ENCODE data around the gene CD4. TPM values are rescaled to one million over a fixed set of nuclear protein-coding genes. Genes with fewer than 3 reads are reported as not detected.

CD4 gene
- total and polyA plus RNA-seq, 2 donors (not counting 3 experiments of a cell fraction or from before 2014, with no cell fraction given): not detected

DNA sequence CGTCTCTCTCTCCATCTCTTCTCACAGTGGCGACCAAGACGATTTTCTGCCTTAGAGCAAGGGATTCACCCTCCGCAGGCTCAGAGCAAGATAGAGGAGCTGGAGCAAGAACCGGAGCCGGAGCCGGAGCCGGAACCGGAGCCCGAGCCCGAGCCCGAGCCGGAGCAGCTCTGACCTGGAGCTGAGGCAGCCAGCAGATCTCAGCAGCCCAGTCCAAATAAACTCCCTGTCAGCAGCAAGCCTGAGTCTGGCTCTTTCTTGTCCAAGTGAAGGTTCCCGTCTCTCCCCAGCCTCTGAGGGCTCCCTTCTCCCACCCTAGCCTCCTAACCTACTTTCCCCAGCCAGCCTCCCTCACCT is 11.1 kb upstream of the CD4 start:
- H3K27me3 ChIP-seq (ENCODE audit: control insufficient read depth in 2 of 2, insufficient read depth in 2 of 2, low read length in 2 of 2): no peaks in the 10 kb centered on the region
- intact Hi-C loops (cut with micrococcal nuclease) (loop anchor here (5.0 kb wide), 1 partner anchor 91 kb away; the partner anchor contains the start of gene ZNF384), dilution Hi-C loops (cut with MboI; ENCODE audit: extremely low pct_ligation_motif_present, low sequenced_read_pairs) (no loop called here)
- H3K4me3 ChIP-seq (replicated peaks in 1 of 3; ENCODE audit: insufficient read depth in 1 of 3, low read depth in 1 of 3, low read length in 3 of 3): no peak overlapping the region
- no TSS peak for BruUV-seq (replicated peaks)
- H3K9me1 ChIP-seq (replicated peaks; ENCODE audit: control insufficient read depth, extremely low read depth, insufficient read depth, low read length): no peaks in the 10 kb centered on the region
- peak overlapping the region; percentile 75 for H2AFZ ChIP-seq (ENCODE audit: low read depth, low read length)
- peak overlapping the region; percentile 65 for H3K4me2 ChIP-seq (ENCODE audit: insufficient read depth, low read length)
- H3K79me2 ChIP-seq (ENCODE audit: control insufficient read depth, insufficient read depth, low read length): no peaks in the 10 kb centered on the region
- no peak for FAIRE-seq
- no peak for TF ChIP-seq JUN (IDR thresholded peaks at IDR 0.05; ENCODE audit: borderline replicate concordance, insufficient read depth, insufficient read length, low read depth)
- no peak for TF ChIP-seq MAX (IDR thresholded peaks at IDR 0.05; ENCODE audit: insufficient read depth, insufficient read length)
- ChIA-PET POLR2A (interaction anchor here (2.3 kb wide), 1 partner anchor 12 kb away, joined by 16 read pairs; the partner anchor contains the start of gene PTMS), CTCF (interaction anchor here (0.6 to 9.5 kb wide), 13 partner anchors 11 to 163 kb away, joined by 3 to 107 read pairs (median 4); partner anchors contain the start of genes COPS7A, GPR162, MLF2 and PTMS)
- no peak overlapping the region for H3K27ac ChIP-seq (ENCODE audit: insufficient read depth, low read depth, low read length)
- H4K20me1 ChIP-seq (replicated peaks; ENCODE audit: control insufficient read depth, extremely low read depth, insufficient read depth, low read length): no peaks in the 10 kb centered on the region
- no peak overlapping the region for H3K9ac ChIP-seq (replicated peaks; ENCODE audit: extremely low read depth, insufficient read depth, low read length)
- peaks cover 5% of the 10 kb centered on the region for H3K4me1 ChIP-seq (ENCODE audit: control insufficient read depth, extremely low read depth, insufficient read depth, low read length)
- peaks cover 0 to 7% of the 10 kb centered on the region in 2 experiments for H3K36me3 ChIP-seq (ENCODE audit: control insufficient read depth in 2 of 2, extremely low read depth in 1 of 2, insufficient read depth in 2 of 2, low read length in 2 of 2)
- no peaks in the 10 kb centered on the region for H3K9me3 ChIP-seq (replicated peaks; ENCODE audit: control insufficient read depth, insufficient read depth, low read length)
- no peak for DNase-seq (ENCODE audit: low read depth, low spot score)

GRCh38 chr12:6778574-6779550 is 10.5 kb upstream of the CD4 start:
- Histone ChIP-seq H3K9me1 (replicated peaks; ENCODE audit: control insufficient read depth, extremely low read depth, insufficient read depth, low read length) (no peaks in the 10 kb centered on the region), H3K4me3 (replicated peaks in 1 of 3; ENCODE audit: insufficient read depth in 1 of 3, low read depth in 1 of 3, low read length in 3 of 3) (peak overlapping the region in 1 of 3 experiments; percentile 6), H3K36me3 (ENCODE audit: control insufficient read depth in 2 of 2, extremely low read depth in 1 of 2, insufficient read depth in 2 of 2, low read length in 2 of 2) (peaks cover 0 to 7% of the 10 kb centered on the region in 2 experiments), H3K27me3 (ENCODE audit: control insufficient read depth in 2 of 2, insufficient read depth in 2 of 2, low read length in 2 of 2) (no peaks in the 10 kb centered on the region), H3K27ac (ENCODE audit: insufficient read depth, low read depth, low read length) (no peak overlapping the region), H3K9ac (replicated peaks; ENCODE audit: extremely low read depth, insufficient read depth, low read length) (no peak overlapping the region), H2AFZ (ENCODE audit: low read depth, low read length) (peak overlapping the region; percentile 75), H3K9me3 (replicated peaks; ENCODE audit: control insufficient read depth, insufficient read depth, low read length) (no peaks in the 10 kb centered on the region), H3K4me1 (ENCODE audit: control insufficient read depth, extremely low read depth, insufficient read depth, low read length) (peaks cover 5% of the 10 kb centered on the region), H3K79me2 (ENCODE audit: control insufficient read depth, insufficient read depth, low read length) (no peaks in the 10 kb centered on the region), H4K20me1 (replicated peaks; ENCODE audit: control insufficient read depth, extremely low read depth, insufficient read depth, low read length) (no peaks in the 10 kb centered on the region), H3K4me2 (ENCODE audit: insufficient read depth, low read length) (peak overlapping the region; percentile 65)
- dilution Hi-C loops (cut with MboI; ENCODE audit: extremely low pct_ligation_motif_present, low sequenced_read_pairs) (no loop called here), intact Hi-C loops (cut with micrococcal nuclease) (loop anchor here (1.0 to 5.0 kb wide), 6 partner anchors 12 to 162 kb away; partner anchors contain the start of genes MLF2 and ZNF384)
- peak; percentile 96 for FAIRE-seq
- TF ChIP-seq, protein P1, sequence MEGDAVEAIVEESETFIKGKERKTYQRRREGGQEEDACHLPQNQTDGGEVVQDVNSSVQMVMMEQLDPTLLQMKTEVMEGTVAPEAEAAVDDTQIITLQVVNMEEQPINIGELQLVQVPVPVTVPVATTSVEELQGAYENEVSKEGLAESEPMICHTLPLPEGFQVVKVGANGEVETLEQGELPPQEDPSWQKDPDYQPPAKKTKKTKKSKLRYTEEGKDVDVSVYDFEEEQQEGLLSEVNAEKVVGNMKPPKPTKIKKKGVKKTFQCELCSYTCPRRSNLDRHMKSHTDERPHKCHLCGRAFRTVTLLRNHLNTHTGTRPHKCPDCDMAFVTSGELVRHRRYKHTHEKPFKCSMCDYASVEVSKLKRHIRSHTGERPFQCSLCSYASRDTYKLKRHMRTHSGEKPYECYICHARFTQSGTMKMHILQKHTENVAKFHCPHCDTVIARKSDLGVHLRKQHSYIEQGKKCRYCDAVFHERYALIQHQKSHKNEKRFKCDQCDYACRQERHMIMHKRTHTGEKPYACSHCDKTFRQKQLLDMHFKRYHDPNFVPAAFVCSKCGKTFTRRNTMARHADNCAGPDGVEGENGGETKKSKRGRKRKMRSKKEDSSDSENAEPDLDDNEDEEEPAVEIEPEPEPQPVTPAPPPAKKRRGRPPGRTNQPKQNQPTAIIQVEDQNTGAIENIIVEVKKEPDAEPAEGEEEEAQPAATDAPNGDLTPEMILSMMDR (IDR thresholded peaks at IDR 0.05; ENCODE audit: extremely low read depth in 1 of 2, insufficient read depth in 1 of 2, low read depth in 1 of 2, low read length in 2 of 2): peak; percentile 93 to 95
- TF ChIP-seq EZH2 (IDR thresholded peaks at IDR 0.05; ENCODE audit: borderline replicate concordance, low read depth, low read length, severe bottlenecking): no peak
- TF ChIP-seq POLR2AphosphoS5 (IDR thresholded peaks at IDR 0.05; ENCODE audit: insufficient read depth, low read depth, low read length): peak; percentile 65
- peak; percentile 53 for TF ChIP-seq MAX (IDR thresholded peaks at IDR 0.05; ENCODE audit: insufficient read depth, insufficient read length)
- TF ChIP-seq GATA2 (IDR thresholded peaks at IDR 0.05; ENCODE audit: insufficient read depth, insufficient read length, low read depth, low read length): no peak
- peak; percentile 22 for TF ChIP-seq POLR2A (IDR thresholded peaks at IDR 0.05; ENCODE audit: low read depth, low read length)
- no peak for TF ChIP-seq JUN (IDR thresholded peaks at IDR 0.05; ENCODE audit: borderline replicate concordance, insufficient read depth, insufficient read length, low read depth)
- no peak for TF ChIP-seq MYC (IDR thresholded peaks at IDR 0.05; ENCODE audit: low read depth, low read length)
- CTCF ChIA-PET: interaction anchor here (0.6 to 9.5 kb wide), 14 partner anchors 12 to 164 kb away, joined by 3 to 107 read pairs (median 4); partner anchors contain the start of genes COPS7A, GPR162, MLF2 and PTMS
- BruUV-seq (replicated peaks): no TSS peak
- DNase-seq (ENCODE audit: low read depth, low spot score): peak; percentile 94
- POLR2A ChIA-PET: interaction anchor here (2.3 kb wide), 1 partner anchor 12 kb away, joined by 16 read pairs; the partner anchor contains the start of gene PTMS
